ENCODE data around the gene E2F4. TPM values are rescaled to one million over a fixed set of nuclear protein-coding genes. Genes with fewer than 3 reads are reported as not detected.

E2F4 gene
- total and polyA plus RNA-seq, 2 of the 13 experiments (the other 11 are each of a cell fraction or from before 2014, with no cell fraction given) = 84.8 to 91.2 TPM

DNA sequence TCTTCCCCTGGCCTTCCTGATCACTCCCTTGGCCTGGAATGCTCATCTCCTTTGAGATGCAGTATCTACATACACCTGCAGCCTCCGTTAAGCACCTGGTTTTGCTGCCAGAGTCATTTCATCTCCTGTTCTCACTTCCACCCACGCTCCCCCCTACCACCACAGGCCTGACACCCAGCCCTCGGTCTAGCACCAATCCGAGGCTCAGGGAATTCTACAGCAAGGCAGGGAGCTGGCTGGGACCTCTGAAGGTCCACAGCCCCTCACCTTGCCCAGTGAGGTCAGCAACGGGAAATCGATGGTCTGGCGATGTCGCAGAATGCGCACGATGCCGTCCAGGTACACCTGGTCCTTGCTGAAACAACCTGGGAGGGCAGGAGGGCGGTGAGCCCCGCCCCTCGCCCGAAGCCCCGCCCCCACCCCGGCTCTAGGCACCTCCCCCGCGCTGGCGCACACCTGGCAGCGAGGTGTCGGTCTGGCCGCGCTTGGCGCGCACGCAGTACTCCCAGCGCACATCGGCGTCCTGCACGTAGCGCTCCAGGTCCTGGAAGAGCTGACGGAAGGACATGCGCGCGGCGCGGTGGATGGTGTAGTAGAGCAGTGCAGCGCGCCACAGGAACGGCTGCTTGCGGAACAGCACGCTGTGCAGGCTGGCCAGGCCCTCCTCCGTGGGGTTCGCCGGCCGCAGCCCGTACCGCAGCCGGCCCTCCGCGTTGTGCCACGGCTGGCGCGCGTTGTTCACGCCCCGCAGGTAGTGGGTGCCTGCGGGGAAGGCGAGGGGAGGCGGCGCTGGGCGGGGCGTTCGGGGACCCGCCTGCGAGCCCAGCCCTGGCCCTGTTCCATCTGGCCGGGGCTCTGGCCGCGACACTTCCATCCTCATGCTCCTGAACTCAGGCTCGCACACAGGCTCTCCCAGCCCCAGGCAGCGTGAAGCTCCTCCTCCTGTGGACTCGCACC is 13.9 kb upstream of the E2F4 start (continued):
- 0 out of 2 replicates have a peak, but pooled peaks have one; percentile 42 for TF ChIP-seq ZNF12 (CRISPR knock-in tag; IDR thresholded peaks at IDR 0.05)
- no peak for TF ChIP-seq CHD2 (IDR thresholded peaks at IDR 0.05; ENCODE audit: low read depth, low read length)
- TF ChIP-seq GABPA (IDR thresholded peaks at IDR 0.05; ENCODE audit: low read depth, low read length) = no peak
- TF ChIP-seq GABPA (CRISPR knock-in tag; IDR thresholded peaks at IDR 0.05; ENCODE audit: low read depth) = no peak
- TF ChIP-seq, protein P1, sequence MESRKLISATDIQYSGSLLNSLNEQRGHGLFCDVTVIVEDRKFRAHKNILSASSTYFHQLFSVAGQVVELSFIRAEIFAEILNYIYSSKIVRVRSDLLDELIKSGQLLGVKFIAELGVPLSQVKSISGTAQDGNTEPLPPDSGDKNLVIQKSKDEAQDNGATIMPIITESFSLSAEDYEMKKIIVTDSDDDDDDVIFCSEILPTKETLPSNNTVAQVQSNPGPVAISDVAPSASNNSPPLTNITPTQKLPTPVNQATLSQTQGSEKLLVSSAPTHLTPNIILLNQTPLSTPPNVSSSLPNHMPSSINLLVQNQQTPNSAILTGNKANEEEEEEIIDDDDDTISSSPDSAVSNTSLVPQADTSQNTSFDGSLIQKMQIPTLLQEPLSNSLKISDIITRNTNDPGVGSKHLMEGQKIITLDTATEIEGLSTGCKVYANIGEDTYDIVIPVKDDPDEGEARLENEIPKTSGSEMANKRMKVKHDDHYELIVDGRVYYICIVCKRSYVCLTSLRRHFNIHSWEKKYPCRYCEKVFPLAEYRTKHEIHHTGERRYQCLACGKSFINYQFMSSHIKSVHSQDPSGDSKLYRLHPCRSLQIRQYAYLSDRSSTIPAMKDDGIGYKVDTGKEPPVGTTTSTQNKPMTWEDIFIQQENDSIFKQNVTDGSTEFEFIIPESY (CRISPR knock-in tag; IDR thresholded peaks at IDR 0.05) = peak; percentile 50; the same call in 1 of the 2 replicates
- no peak for TF ChIP-seq ZNF704 (CRISPR knock-in tag; IDR thresholded peaks at IDR 0.05; ENCODE audit: borderline replicate concordance)
- TF ChIP-seq CHD4 (IDR thresholded peaks at IDR 0.05; ENCODE audit: borderline replicate concordance, low read length) = no peak
- no peak for TF ChIP-seq RFX1 (IDR thresholded peaks at IDR 0.05)
- peak; percentile 59; the same call in 1 of the 2 replicates for TF ChIP-seq ZNF607 (CRISPR knock-in tag; IDR thresholded peaks at IDR 0.05; ENCODE audit: borderline replicate concordance)
- TF ChIP-seq KDM5A (IDR thresholded peaks at IDR 0.05; ENCODE audit: borderline replicate concordance, low read length) = no peak
- TF ChIP-seq DPF2 (CRISPR knock-in tag; IDR thresholded peaks at IDR 0.05; ENCODE audit: borderline replicate concordance, low read depth) = no peak
- TF ChIP-seq FLYWCH1 (CRISPR knock-in tag; IDR thresholded peaks at IDR 0.05) = 0 out of 2 replicates have a peak, but pooled peaks have one; percentile 8
- no peak for TF ChIP-seq JUN (CRISPR knock-in tag; IDR thresholded peaks at IDR 0.05)
